Measurements from ENCODE around the gene TSPAN3. TPM values are rescaled to one million over a fixed set of nuclear protein-coding genes. Genes with fewer than 3 reads are reported as not detected.

TSPAN3 gene
- total RNA-seq, 1 experiment from 2014 or later: 84.9 TPM

DNA sequence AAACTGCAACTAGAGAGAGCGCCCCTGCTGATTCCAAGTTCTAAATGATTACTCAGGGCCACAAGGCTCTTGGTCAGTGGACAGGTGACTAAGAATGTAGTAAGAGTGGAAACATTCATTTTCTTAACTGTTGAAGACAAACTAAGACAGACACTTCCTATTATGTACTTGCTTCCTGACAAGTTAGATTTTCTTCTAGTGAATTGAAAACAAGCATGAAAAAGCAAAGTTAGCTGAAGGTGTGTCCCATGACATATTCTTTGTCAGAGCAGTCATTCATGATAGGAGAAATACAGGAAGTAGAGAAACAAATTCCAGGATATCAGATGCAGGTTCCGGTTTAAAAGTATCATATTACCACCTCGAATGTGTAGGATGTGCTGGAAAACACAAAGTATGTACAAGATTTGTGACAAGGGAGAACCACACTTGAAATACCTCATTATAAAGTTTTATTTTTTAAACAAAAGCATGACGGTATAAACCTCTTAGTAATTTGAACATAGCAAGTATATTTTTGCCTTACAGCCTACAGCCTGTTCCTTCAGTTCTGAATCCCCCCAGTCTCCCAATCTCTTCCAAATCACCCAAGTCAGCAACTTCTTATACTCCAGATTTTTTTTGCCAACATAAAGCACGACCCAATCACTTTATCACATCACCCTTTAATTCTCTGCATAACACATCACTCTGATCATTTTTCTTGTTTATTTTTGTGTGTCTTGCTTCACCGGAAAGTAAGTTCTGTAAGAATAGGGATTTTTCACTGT, 6.2 kb downstream of the TSPAN3 start:
- ChIA-PET CTCF (interaction anchor here (0.6 kb wide), 1 partner anchor 43 kb away, joined by 3 read pairs; no protein-coding TSS in a partner anchor), POLR2A (no interaction called here)
- Mint-ChIP-seq H3K4me3 (no peak overlapping the region), H3K36me3 (no peaks in the 10 kb centered on the region; the same call in 1 of the 2 replicates), H3K27ac (no peak overlapping the region), H3K27me3 (ENCODE audit: low read depth) (peaks cover 2% of the 10 kb centered on the region), H3K4me1 (peaks cover 44% of the 10 kb centered on the region), H3K9me3 (no peaks in the 10 kb centered on the region)
- DNase-seq (ENCODE audit: low spot score) (no peak), ATAC-seq (no peak)
- TF ChIP-seq ZNF138 (CRISPR knock-in tag; conservative IDR thresholded peaks at IDR 0.05) (no peak), ZNF317 (CRISPR knock-in tag; IDR thresholded peaks at IDR 0.05; ENCODE audit: borderline replicate concordance, low read depth) (no peak), GABPB1 (CRISPR knock-in tag; IDR thresholded peaks at IDR 0.05) (no peak), HMGA2 (CRISPR knock-in tag; IDR thresholded peaks at IDR 0.05) (no peak), IRF2 (CRISPR knock-in tag; IDR thresholded peaks at IDR 0.05; ENCODE audit: borderline replicate concordance, low read depth) (no peak), CREB1 (CRISPR knock-in tag; IDR thresholded peaks at IDR 0.05) (no peak), ESRRA (CRISPR knock-in tag; IDR thresholded peaks at IDR 0.05; ENCODE audit: borderline replicate concordance) (no peak), EMX1 (CRISPR knock-in tag; IDR thresholded peaks at IDR 0.05) (no peak), ZNF416 (CRISPR knock-in tag; IDR thresholded peaks at IDR 0.05) (no peak)
- TF ChIP-seq, protein P1, sequence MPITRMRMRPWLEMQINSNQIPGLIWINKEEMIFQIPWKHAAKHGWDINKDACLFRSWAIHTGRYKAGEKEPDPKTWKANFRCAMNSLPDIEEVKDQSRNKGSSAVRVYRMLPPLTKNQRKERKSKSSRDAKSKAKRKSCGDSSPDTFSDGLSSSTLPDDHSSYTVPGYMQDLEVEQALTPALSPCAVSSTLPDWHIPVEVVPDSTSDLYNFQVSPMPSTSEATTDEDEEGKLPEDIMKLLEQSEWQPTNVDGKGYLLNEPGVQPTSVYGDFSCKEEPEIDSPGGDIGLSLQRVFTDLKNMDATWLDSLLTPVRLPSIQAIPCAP (CRISPR knock-in tag; IDR thresholded peaks at IDR 0.05): no peak
- TF ChIP-seq, protein P2, sequence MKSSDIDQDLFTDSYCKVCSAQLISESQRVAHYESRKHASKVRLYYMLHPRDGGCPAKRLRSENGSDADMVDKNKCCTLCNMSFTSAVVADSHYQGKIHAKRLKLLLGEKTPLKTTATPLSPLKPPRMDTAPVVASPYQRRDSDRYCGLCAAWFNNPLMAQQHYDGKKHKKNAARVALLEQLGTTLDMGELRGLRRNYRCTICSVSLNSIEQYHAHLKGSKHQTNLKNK (CRISPR knock-in tag; IDR thresholded peaks at IDR 0.05): no peak
- TF ChIP-seq, protein P3, sequence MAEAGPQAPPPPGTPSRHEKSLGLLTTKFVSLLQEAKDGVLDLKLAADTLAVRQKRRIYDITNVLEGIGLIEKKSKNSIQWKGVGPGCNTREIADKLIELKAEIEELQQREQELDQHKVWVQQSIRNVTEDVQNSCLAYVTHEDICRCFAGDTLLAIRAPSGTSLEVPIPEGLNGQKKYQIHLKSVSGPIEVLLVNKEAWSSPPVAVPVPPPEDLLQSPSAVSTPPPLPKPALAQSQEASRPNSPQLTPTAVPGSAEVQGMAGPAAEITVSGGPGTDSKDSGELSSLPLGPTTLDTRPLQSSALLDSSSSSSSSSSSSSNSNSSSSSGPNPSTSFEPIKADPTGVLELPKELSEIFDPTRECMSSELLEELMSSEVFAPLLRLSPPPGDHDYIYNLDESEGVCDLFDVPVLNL (CRISPR knock-in tag; IDR thresholded peaks at IDR 0.05; ENCODE audit: borderline replicate concordance, low read depth): no peak
- TF ChIP-seq, protein P4, sequence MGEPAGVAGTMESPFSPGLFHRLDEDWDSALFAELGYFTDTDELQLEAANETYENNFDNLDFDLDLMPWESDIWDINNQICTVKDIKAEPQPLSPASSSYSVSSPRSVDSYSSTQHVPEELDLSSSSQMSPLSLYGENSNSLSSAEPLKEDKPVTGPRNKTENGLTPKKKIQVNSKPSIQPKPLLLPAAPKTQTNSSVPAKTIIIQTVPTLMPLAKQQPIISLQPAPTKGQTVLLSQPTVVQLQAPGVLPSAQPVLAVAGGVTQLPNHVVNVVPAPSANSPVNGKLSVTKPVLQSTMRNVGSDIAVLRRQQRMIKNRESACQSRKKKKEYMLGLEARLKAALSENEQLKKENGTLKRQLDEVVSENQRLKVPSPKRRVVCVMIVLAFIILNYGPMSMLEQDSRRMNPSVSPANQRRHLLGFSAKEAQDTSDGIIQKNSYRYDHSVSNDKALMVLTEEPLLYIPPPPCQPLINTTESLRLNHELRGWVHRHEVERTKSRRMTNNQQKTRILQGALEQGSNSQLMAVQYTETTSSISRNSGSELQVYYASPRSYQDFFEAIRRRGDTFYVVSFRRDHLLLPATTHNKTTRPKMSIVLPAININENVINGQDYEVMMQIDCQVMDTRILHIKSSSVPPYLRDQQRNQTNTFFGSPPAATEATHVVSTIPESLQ (CRISPR knock-in tag; IDR thresholded peaks at IDR 0.05): no peak
- TF ChIP-seq, protein P5, sequence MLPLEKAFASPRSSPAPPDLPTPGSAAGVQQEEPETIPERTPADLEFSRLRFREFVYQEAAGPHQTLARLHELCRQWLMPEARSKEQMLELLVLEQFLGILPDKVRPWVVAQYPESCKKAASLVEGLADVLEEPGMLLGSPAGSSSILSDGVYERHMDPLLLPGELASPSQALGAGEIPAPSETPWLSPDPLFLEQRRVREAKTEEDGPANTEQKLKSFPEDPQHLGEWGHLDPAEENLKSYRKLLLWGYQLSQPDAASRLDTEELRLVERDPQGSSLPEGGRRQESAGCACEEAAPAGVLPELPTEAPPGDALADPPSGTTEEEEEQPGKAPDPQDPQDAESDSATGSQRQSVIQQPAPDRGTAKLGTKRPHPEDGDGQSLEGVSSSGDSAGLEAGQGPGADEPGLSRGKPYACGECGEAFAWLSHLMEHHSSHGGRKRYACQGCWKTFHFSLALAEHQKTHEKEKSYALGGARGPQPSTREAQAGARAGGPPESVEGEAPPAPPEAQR (CRISPR knock-in tag; IDR thresholded peaks at IDR 0.05): no peak
- TF ChIP-seq, protein P6, sequence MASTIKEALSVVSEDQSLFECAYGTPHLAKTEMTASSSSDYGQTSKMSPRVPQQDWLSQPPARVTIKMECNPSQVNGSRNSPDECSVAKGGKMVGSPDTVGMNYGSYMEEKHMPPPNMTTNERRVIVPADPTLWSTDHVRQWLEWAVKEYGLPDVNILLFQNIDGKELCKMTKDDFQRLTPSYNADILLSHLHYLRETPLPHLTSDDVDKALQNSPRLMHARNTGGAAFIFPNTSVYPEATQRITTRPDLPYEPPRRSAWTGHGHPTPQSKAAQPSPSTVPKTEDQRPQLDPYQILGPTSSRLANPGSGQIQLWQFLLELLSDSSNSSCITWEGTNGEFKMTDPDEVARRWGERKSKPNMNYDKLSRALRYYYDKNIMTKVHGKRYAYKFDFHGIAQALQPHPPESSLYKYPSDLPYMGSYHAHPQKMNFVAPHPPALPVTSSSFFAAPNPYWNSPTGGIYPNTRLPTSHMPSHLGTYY (CRISPR knock-in tag; IDR thresholded peaks at IDR 0.05): no peak
- TF ChIP-seq, protein P7, sequence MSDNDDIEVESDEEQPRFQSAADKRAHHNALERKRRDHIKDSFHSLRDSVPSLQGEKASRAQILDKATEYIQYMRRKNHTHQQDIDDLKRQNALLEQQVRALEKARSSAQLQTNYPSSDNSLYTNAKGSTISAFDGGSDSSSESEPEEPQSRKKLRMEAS (CRISPR knock-in tag; IDR thresholded peaks at IDR 0.05): no peak

DNA sequence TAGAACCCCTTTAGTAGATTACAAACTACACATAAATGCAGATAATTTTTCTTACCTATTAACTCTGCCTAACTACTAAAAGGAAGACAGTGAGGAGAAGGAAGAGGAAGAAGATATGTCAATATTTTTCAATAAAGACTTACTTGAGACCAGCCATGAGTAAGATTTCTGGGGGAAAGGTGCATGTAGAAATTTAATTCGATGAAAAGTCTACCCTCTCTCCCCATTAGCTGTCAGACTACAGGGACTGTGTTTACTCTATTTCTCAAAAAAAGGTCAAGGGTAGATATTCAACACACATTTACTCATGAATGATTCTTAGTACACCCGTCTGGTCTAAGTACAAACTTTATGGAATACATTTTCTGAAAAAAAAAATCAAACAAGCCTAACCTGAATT, 6.8 kb downstream of the TSPAN3 start:
- Mint-ChIP-seq H3K4me1 (peaks cover 44% of the 10 kb centered on the region), H3K4me3 (no peak overlapping the region), H3K9me3 (no peaks in the 10 kb centered on the region), H3K27me3 (ENCODE audit: low read depth) (no peaks in the 10 kb centered on the region), H3K27ac (no peak overlapping the region), H3K36me3 (no peaks in the 10 kb centered on the region; the same call in 1 of the 2 replicates)
- ChIA-PET POLR2A (no interaction called here), CTCF (interaction anchor here (0.6 kb wide), 2 partner anchors 43 to 897 kb away, joined by 3 read pairs; no protein-coding TSS in a partner anchor)
- DNase-seq (ENCODE audit: low spot score): no peak
- TF ChIP-seq ZBTB21 (CRISPR knock-in tag; IDR thresholded peaks at IDR 0.05; ENCODE audit: borderline replicate concordance) (no peak), OVOL2 (CRISPR knock-in tag; IDR thresholded peaks at IDR 0.05; ENCODE audit: borderline replicate concordance) (no peak), ESRRA (CRISPR knock-in tag; IDR thresholded peaks at IDR 0.05; ENCODE audit: borderline replicate concordance) (no peak), SMAD3 (CRISPR knock-in tag; IDR thresholded peaks at IDR 0.05; ENCODE audit: borderline replicate concordance) (no peak), IRF2 (CRISPR knock-in tag; IDR thresholded peaks at IDR 0.05; ENCODE audit: borderline replicate concordance, low read depth) (no peak)
- TF ChIP-seq, protein P2 (CRISPR knock-in tag; IDR thresholded peaks at IDR 0.05): no peak
- TF ChIP-seq, protein P8, sequence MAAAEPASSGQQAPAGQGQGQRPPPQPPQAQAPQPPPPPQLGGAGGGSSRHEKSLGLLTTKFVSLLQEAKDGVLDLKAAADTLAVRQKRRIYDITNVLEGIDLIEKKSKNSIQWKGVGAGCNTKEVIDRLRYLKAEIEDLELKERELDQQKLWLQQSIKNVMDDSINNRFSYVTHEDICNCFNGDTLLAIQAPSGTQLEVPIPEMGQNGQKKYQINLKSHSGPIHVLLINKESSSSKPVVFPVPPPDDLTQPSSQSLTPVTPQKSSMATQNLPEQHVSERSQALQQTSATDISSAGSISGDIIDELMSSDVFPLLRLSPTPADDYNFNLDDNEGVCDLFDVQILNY (CRISPR knock-in tag; IDR thresholded peaks at IDR 0.05): no peak
- no peak for ATAC-seq

Data from WTC11 (cell line).